GM18520 (cell line): ENCODE measurements around the gene COL6A2.
"Not testable (repeated sequence)": the region's sequence is repeated elsewhere in the genome, so short reads cannot be mapped to it uniquely, and the experiment has no call there.

Source experiments
- ATAC-seq: cut with Tn5 transposase; IDR thresholded peaks from one replicate; pipeline ENCODE4 v1.9.1; 2021; ENCODE audit not compliant: unreplicated experiment

COL6A2 gene

GRCh38 chr21:46060596-46061061 is 37.3 kb upstream of the COL6A2 start:
- no peak for ATAC-seq

DNA sequence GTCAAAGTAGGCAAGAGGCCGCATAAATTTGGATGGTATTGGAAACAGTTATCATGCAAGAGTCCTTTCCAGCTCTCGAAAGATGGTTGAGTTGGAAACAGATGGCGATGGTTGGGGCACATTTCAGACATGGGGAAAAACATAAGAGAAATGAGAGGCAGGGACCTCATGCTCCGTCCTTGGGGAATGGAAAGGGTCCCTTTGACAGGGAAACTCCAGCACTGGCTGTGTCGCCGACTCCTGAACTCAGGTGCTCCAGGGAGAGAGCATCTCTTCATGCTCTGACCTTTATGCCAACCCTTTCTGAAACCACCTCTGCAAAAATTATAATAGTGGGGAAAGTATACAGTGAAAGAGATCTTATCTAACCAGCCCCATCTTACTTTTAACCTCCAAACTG is 36.8 kb upstream of the COL6A2 start:
- no peak for ATAC-seq

GRCh38 chr21:46061518-46061917 is 36.4 kb upstream of the COL6A2 start:
- no peak for ATAC-seq

DNA sequence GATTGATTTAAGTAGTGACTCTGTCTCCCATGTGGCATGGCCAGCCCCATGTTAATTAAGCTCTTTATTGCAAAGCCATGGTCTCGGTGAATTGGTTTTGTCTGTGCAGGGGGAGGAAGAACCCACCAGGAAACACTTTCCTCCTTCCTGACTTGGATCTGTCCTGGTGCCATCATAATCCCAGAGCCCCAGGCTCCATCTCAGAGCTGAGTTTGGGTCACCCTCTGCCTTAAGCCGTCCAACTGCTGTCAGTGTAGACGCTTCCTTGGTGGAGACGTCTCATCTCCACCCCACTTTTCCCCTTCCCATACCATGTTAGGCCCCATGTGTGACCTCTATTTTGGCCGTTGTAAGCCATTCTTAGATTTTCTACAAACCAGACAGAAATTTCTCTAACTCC is 36.0 kb upstream of the COL6A2 start:
- ATAC-seq = no peak

GRCh38 chr21:46062471-46063211 is 35.3 kb upstream of the COL6A2 start:
- ATAC-seq = no peak

DNA sequence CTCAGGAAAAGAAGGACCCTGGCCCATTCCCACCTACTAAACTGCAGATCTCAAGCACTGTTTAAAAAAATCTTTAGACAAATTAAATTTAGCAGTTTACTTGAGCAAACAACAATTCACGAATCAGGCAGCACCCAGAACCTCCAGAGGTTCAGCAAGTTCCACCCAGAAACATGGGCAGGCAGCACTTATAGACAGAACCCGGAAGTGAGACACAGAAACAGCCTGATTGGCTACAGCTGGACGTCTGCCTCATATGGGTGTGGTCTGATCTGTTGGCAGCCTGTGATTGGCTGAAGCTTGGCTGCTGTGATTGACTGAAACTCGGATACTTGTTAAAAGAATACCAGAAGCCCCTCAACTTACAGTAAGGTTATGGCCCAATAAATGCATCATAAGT is 34.7 kb upstream of the COL6A2 start:
- no peak for ATAC-seq

GRCh38 chr21:46063734-46064680 is 33.9 kb upstream of the COL6A2 start:
- no peak for ATAC-seq

- no peak for ATAC-seq
These were observed 33.1 kb upstream of the COL6A2 start for GRCh38 chr21:46064870-46065214.

GRCh38 chr21:46065215-46065913 is 32.5 kb upstream of the COL6A2 start:
- ATAC-seq = no peak

DNA sequence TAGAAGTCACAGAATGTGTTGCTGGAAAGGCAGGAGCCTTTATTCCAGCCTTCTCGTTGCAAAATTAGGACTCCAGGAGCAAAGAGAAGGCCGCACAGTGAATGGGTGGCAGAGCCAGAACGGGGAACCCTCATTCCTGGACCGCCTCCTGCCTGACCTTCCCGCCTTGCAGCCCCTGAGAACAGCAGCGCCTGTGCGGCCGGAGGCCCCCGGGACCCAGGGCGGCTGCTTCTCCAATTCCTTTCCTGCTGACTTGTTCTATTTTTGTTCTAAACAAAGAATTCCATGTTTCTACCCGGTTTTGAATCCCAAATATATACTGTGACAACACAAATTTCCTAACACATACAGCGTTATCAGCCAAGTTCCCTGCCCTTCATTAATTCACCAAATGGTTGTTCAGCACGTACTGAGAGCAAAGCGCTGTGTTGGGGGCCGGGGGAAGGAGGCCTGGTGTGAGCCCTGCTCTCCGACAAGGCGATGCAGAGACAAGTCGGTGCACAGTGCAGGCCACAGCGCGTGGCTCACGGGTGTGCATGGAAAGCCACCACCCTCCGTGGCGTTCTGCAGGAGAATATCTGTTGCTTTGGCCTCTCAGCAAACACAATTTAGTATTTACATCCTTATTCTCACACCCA is 31.9 kb upstream of the COL6A2 start:
- no peak for ATAC-seq

DNA sequence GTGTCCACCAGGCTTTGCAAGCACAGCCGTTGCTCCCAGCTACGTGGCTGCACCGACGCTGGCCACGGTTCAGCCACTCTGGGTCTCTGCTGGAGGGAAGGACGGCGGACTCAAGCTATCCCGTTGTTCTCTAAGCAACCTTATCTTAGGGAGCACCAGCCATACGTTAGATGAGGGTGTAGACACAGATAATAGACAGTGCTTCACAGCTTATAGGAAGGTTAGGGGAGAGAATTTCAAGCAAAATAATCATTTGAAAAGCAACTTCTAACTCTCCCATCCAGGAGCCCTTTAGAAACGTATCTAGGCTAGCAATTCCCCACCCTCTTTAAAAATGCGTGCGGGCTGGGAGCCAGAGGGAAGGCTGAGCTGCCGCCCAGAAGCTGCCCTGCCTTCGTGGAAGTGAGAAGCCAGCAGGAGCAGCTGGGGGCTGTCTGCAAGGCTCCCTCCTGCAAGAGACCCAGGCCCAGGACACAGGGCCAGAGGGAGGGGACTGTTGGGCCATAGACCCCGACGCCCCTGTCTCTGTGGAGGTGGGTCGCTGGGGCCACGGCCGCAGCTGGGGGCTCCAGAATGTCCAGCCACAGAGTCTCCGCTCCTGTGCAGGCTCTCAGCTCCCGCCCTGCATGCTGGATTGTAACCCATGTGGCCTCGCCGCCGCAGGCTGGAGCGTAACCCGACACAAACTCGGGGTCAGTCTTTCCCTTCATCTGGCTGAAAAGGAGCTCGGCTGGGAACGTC is 31.2 kb upstream of the COL6A2 start:
- ATAC-seq = no peak

GRCh38 chr21:46067505-46068201 is 30.3 kb upstream of the COL6A2 start:
- ATAC-seq = no peak

DNA sequence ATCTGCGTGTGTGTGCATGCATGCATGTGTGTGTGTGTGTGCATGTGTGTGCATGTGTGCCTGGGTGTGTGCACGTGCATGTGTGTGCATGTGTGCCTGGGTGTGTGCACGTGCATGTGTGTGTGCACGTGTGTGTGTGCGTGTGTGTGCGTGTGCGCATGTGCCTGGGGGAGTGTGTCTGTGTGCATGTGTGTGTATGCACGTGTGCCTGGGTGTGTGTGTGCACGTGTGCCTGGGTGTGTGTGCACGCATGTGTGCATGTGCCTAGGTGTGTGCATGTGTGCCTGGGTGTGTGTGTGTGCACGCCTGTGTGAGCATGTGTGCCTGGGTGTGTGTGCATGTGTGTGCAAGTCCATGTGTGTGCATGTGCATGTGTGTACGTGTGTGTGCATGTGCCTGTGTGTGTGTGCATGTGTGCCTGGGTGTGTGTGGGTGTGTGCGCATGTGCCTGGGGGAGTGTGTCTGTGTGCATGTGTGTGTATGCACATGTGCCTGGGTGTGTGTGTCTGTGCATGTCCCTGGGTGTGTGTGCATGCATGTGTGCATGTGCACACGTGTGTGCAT is 29.3 kb upstream of the COL6A2 start:
- no peak for ATAC-seq

DNA sequence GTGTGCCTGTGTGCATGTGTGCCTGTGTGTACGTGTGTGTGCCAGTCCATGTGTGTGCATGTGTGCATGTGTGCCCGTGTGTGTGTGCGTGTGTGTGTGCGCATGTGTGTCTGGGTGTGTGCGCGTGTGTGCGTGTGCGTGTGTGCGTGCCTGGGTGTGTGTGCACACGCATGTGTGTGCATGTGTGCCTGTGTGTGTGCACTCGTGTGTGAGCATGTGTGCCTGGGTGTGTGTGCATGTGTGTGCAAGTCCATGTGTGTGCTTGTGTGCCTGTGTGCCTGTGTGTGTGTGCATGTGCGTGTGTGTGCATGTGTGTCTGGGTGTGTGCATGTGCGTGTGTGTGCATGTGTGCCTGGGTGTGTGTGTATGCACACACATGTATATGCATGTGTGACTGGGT is 28.7 kb upstream of the COL6A2 start:
- no peak for ATAC-seq

- ATAC-seq = no peak
These were observed 28.1 kb upstream of the COL6A2 start for GRCh38 chr21:46069719-46070279.

DNA sequence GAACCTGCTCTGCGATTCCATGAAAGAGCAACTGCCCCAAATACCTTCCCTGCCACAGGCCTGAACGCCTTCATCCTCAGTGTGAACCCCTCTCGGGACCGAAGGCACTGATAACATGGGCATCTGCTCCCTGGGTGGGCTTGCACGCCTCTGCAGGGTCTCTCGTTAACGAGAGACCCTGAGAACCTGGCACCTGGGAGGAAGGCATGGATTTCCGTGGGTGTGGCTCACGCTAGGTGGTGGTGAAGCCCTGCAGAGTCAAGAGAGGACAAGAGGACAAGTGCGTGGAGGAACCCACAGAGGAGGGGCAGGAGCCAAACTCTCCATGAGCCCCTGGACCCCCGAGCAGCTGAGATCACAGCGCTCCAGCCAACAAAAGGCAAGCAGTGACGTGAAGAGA is 26.8 kb upstream of the COL6A2 start:
- ATAC-seq = no peak

DNA sequence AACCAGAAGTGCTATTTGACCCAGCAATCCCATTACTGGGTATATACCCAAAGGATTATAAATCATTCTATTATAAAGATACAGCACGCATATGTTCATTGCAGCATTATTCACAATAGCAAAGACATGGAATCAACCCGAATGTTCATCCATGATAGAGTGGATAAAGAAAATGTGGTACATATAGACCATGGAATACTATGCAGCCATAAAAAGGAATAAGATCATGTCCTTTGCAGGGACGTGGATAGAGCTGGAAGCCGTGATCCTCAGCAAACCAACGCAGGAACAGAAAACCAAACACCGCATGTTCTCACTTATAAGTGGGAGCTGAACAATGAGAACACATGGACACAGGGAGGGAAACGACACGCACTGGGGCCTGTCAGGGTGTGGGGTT is 21.2 kb upstream of the COL6A2 start:
- not testable (repeated sequence) for ATAC-seq

- no peak for ATAC-seq
These were observed 20.2 kb upstream of the COL6A2 start for GRCh38 chr21:46077674-46078101.

GRCh38 chr21:46078322-46078977 is 19.5 kb upstream of the COL6A2 start:
- no peak for ATAC-seq
